ENCODE results near the gene RIPK1. TPM values are rescaled to one million over a fixed set of nuclear protein-coding genes. Genes with fewer than 3 reads are reported as not detected.

RIPK1 gene
- total and polyA plus RNA-seq, 2 of the 8 experiments (the other 6 are each of a cell fraction or from before 2014, with no cell fraction given) = 5.9 to 22.9 TPM

DNA sequence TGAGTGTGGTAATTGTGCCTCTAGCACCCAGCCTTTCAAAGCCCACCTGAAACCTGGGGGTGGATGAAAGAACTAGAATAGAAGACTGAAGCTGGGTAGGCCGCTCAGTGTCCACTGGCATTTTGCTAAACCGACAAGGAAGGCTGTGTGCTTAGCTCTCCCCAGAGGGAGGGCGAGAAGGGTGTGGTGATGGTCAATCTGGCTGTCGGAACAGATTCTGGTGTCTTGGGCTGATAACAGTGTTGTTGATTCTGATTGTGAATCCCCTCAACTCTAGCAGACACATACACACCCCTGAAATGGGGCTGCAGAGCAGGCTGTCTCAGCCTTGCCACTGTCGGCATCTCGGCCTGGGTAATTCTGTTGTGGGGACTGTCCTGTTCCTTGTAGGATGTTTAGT is 46.1 kb downstream of the RIPK1 start:
- H2AK5ac ChIP-seq (ENCODE audit: low read depth, low read length) = no peak overlapping the region
- H3K14ac ChIP-seq (ENCODE audit: insufficient read length) = no peak overlapping the region
- peaks cover 0 to 21% (median 14%) of the 10 kb centered on the region in 4 experiments; a peak in 7 of 8 replicates for H3K36me3 ChIP-seq (ENCODE audit: control insufficient read depth in 2 of 4, insufficient read depth in 4 of 4, low read length in 3 of 4)
- CTCF ChIA-PET (ENCODE audit: partially characterized antibody) = interaction anchor here (1.3 to 1.7 kb wide), 2 partner anchors 14 to 126 kb away, joined by 4 to 5 read pairs; no protein-coding TSS in a partner anchor
- H4K5ac ChIP-seq (ENCODE audit: insufficient read length, low read depth, low read length) = no peak overlapping the region
- no peak overlapping the region for H3K4me3 ChIP-seq (ENCODE audit: extremely low read depth in 1 of 4, insufficient read depth in 2 of 4, low read depth in 3 of 4, low read length in 4 of 4)
- 99% methylated on average over 6 of the region's 6 CpGs; no CpG with 5 or more reads in 1 of the 2 experiments for WGBS, 2 experiments (ENCODE audit: extremely low coverage in 1 of 2, insufficient coverage in 1 of 2, insufficient read length in 1 of 2, insufficient replicate concordance in 2 of 2, low coverage in 1 of 2, low lambda C conversion rate in 2 of 2, missing lambda C conversion rate in 1 of 2)
- H4K91ac ChIP-seq (replicated peaks; ENCODE audit: insufficient read length, low read length) = no peak overlapping the region
- no peak overlapping the region for H3K9ac ChIP-seq (replicated peaks in 1 of 4; ENCODE audit: extremely low read depth in 1 of 4, low read depth in 3 of 4, low read length in 3 of 4)
- no peaks in the 10 kb centered on the region; the same call in 1 of the 2 replicates for H3K79me1 ChIP-seq (ENCODE audit: low read depth, low read length)
- H2BK12ac ChIP-seq (ENCODE audit: low read depth, low read length) = no peak overlapping the region
- H3K23me2 ChIP-seq (ENCODE audit: low read depth, low read length) = no peaks in the 10 kb centered on the region; the same call in 1 of the 2 replicates
- no peak overlapping the region for H2BK15ac ChIP-seq (ENCODE audit: low read length)
- FAIRE-seq (no peak), DNase-seq (ENCODE audit: low read depth in 1 of 2, low spot score in 2 of 2) (no peak)
- no peak overlapping the region for H2BK120ac ChIP-seq (replicated peaks; ENCODE audit: low read depth, low read length)
- peaks cover 0 to 5% of the 10 kb centered on the region in 2 experiments; a peak in 2 of 4 replicates for H3K79me2 ChIP-seq (ENCODE audit: control insufficient read depth in 1 of 2, insufficient read depth in 2 of 2, low read length in 2 of 2)
- no peak overlapping the region for H2AFZ ChIP-seq (ENCODE audit: low read length)
- H2BK5ac ChIP-seq (ENCODE audit: low read depth, low read length) = no peak overlapping the region
- no peak overlapping the region for H3K27ac ChIP-seq (ENCODE audit: low read depth, low read length)
- H3K4ac ChIP-seq (replicated peaks; ENCODE audit: insufficient read length, low read depth, low read length) = no peak overlapping the region
- no peaks in the 10 kb centered on the region for H3K27me3 ChIP-seq (replicated peaks in 1 of 4; ENCODE audit: control insufficient read depth in 3 of 4, extremely low read depth in 1 of 4, insufficient read depth in 3 of 4, low read length in 3 of 4)
- H3K9me3 ChIP-seq (ENCODE audit: insufficient read depth in 2 of 2, low read depth in 1 of 2, low read length in 1 of 2) = no peaks in the 10 kb centered on the region
- H3K18ac ChIP-seq (ENCODE audit: extremely low read depth, low read length) = no peak overlapping the region
- H3K23ac ChIP-seq (ENCODE audit: insufficient read length) = no peak overlapping the region
- no peak overlapping the region for H3K4me2 ChIP-seq (ENCODE audit: insufficient read depth in 1 of 2, low read depth in 2 of 2, low read length in 2 of 2)
- peaks cover 0 to 7% (median 2%) of the 10 kb centered on the region in 4 experiments; a peak in 2 of 7 replicates for H3K4me1 ChIP-seq (replicated peaks in 1 of 4; ENCODE audit: control insufficient read depth in 3 of 4, insufficient read depth in 4 of 4, low read length in 3 of 4)
- POLR2A ChIA-PET (ENCODE audit: partially characterized antibody) = interaction anchor here (1.6 kb wide), 1 partner anchor 15 kb away, joined by 6 read pairs; no protein-coding TSS in a partner anchor
- H3K56ac ChIP-seq (replicated peaks; ENCODE audit: insufficient read length, low read depth, low read length) = no peak overlapping the region
- H2BK20ac ChIP-seq (ENCODE audit: low read length) = no peak overlapping the region
- H4K20me1 ChIP-seq (replicated peaks in 1 of 2; ENCODE audit: control insufficient read depth in 1 of 2, insufficient read depth in 2 of 2, low read length in 2 of 2) = no peaks in the 10 kb centered on the region
- no peak overlapping the region for H4K8ac ChIP-seq (ENCODE audit: extremely low read depth, insufficient read depth, low read length)
- TF ChIP-seq SP2 (IDR thresholded peaks at IDR 0.05; ENCODE audit: low read length) = no peak
- no peak for TF ChIP-seq TCF12 (IDR thresholded peaks at IDR 0.05; ENCODE audit: low read depth, low read length)
- TF ChIP-seq CHD2 (IDR thresholded peaks at IDR 0.05; ENCODE audit: low read length) = no peak
- no peak for TF ChIP-seq RBBP5 (IDR thresholded peaks at IDR 0.05; ENCODE audit: borderline replicate concordance, low read depth, low read length)
- no peak for TF ChIP-seq CBX5 (IDR thresholded peaks at IDR 0.05; ENCODE audit: low read depth, low read length)
- TF ChIP-seq SIRT6 (IDR thresholded peaks at IDR 0.05; ENCODE audit: low read length) = no peak
- TF ChIP-seq, protein P1, sequence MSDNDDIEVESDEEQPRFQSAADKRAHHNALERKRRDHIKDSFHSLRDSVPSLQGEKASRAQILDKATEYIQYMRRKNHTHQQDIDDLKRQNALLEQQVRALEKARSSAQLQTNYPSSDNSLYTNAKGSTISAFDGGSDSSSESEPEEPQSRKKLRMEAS (IDR thresholded peaks at IDR 0.05) = no peak
- TF ChIP-seq TAF7 (optimal IDR thresholded peaks at IDR 0.05; ENCODE audit: borderline replicate concordance, low read depth, low read length) = no peak
- no peak for TF ChIP-seq KDM1A (IDR thresholded peaks at IDR 0.05; ENCODE audit: borderline replicate concordance, low read length)
- TF ChIP-seq, protein P2, sequence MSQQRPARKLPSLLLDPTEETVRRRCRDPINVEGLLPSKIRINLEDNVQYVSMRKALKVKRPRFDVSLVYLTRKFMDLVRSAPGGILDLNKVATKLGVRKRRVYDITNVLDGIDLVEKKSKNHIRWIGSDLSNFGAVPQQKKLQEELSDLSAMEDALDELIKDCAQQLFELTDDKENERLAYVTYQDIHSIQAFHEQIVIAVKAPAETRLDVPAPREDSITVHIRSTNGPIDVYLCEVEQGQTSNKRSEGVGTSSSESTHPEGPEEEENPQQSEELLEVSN (IDR thresholded peaks at IDR 0.05) = no peak
- TF ChIP-seq, protein P3, sequence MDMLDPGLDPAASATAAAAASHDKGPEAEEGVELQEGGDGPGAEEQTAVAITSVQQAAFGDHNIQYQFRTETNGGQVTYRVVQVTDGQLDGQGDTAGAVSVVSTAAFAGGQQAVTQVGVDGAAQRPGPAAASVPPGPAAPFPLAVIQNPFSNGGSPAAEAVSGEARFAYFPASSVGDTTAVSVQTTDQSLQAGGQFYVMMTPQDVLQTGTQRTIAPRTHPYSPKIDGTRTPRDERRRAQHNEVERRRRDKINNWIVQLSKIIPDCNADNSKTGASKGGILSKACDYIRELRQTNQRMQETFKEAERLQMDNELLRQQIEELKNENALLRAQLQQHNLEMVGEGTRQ (IDR thresholded peaks at IDR 0.05; ENCODE audit: low read length) = no peak
- no peak for TF ChIP-seq SRF (IDR thresholded peaks at IDR 0.05; ENCODE audit: low read depth, low read length)
- no peak for TF ChIP-seq ASH2L (IDR thresholded peaks at IDR 0.05; ENCODE audit: low read length)
